HL-60 (cell line): Measurements from ENCODE around the gene HIPK2.

Source experiments
- DNase-seq, 2 experiments: peaks; one replicate each; pipeline ENCODE4 v3.0.0-alpha.2; 2010 to 2020; ENCODE audit warnings: low read depth in 1 of 2, low spot score in 1 of 2
- H3K27ac ChIP-seq: fragments of 250-450 bp; sonication (Bioruptor Pico); replicated peaks from 2 replicates; pipeline ENCODE4 v1.5.1; 2020; ENCODE audit warnings: mild to moderate bottlenecking, moderate library complexity
- H3K27me3 ChIP-seq: fragments of 250-450 bp; sonication (Bioruptor Pico); 2 replicates; pipeline ENCODE4 v1.5.1; 2021; ENCODE audit warnings: mild to moderate bottlenecking, moderate library complexity; ENCODE audit not compliant: insufficient read depth, poor library complexity, severe bottlenecking
- H3K4me3 ChIP-seq: replicated peaks from 2 replicates; pipeline ENCODE4 v1.5.1; 2011; ENCODE audit warnings: mild to moderate bottlenecking, control low read depth, low read length; ENCODE audit not compliant: insufficient read depth
- GABPA ChIP-seq: IDR thresholded peaks from 2 replicates; pipeline ENCODE4 v1.6.1; 2012; ENCODE audit warnings: low read depth
- POLR2AphosphoS5 ChIP-seq: IDR thresholded peaks from 2 replicates; pipeline ENCODE4 v1.6.1; 2012; ENCODE audit warnings: low read depth
- SPI1 ChIP-seq: IDR thresholded peaks from 2 replicates; pipeline ENCODE4 v1.6.1; 2012; ENCODE audit warnings: low read depth, mild to moderate bottlenecking, borderline replicate concordance
- TF ChIP-seq, protein P1 (sequence below): IDR thresholded peaks from 2 replicates; pipeline ENCODE4 v1.6.1; 2012; ENCODE audit warnings: low read depth; ENCODE audit not compliant: insufficient replicate concordance
- TF ChIP-seq, protein P2 (sequence below): IDR thresholded peaks from one replicate; pipeline ENCODE4 v1.5.1; 2011; ENCODE audit warnings: low read length, control low read depth, inconsistent platforms; ENCODE audit not compliant: insufficient read depth

The HIPK2 gene

GRCh38 chr7:139702313-139702731 is 75.5 kb downstream of the HIPK2 start:
- Histone ChIP-seq H3K27ac (no peak overlapping the region), H3K4me3 (no peak overlapping the region), H3K27me3 (no peaks in the 10 kb centered on the region)
- DNase-seq, result no peak
- TF ChIP-seq, protein P1, sequence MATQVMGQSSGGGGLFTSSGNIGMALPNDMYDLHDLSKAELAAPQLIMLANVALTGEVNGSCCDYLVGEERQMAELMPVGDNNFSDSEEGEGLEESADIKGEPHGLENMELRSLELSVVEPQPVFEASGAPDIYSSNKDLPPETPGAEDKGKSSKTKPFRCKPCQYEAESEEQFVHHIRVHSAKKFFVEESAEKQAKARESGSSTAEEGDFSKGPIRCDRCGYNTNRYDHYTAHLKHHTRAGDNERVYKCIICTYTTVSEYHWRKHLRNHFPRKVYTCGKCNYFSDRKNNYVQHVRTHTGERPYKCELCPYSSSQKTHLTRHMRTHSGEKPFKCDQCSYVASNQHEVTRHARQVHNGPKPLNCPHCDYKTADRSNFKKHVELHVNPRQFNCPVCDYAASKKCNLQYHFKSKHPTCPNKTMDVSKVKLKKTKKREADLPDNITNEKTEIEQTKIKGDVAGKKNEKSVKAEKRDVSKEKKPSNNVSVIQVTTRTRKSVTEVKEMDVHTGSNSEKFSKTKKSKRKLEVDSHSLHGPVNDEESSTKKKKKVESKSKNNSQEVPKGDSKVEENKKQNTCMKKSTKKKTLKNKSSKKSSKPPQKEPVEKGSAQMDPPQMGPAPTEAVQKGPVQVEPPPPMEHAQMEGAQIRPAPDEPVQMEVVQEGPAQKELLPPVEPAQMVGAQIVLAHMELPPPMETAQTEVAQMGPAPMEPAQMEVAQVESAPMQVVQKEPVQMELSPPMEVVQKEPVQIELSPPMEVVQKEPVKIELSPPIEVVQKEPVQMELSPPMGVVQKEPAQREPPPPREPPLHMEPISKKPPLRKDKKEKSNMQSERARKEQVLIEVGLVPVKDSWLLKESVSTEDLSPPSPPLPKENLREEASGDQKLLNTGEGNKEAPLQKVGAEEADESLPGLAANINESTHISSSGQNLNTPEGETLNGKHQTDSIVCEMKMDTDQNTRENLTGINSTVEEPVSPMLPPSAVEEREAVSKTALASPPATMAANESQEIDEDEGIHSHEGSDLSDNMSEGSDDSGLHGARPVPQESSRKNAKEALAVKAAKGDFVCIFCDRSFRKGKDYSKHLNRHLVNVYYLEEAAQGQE, result no peak
- TF ChIP-seq SPI1 (no peak), POLR2AphosphoS5 (no peak), GABPA (no peak)
- TF ChIP-seq, protein P2, sequence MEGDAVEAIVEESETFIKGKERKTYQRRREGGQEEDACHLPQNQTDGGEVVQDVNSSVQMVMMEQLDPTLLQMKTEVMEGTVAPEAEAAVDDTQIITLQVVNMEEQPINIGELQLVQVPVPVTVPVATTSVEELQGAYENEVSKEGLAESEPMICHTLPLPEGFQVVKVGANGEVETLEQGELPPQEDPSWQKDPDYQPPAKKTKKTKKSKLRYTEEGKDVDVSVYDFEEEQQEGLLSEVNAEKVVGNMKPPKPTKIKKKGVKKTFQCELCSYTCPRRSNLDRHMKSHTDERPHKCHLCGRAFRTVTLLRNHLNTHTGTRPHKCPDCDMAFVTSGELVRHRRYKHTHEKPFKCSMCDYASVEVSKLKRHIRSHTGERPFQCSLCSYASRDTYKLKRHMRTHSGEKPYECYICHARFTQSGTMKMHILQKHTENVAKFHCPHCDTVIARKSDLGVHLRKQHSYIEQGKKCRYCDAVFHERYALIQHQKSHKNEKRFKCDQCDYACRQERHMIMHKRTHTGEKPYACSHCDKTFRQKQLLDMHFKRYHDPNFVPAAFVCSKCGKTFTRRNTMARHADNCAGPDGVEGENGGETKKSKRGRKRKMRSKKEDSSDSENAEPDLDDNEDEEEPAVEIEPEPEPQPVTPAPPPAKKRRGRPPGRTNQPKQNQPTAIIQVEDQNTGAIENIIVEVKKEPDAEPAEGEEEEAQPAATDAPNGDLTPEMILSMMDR, result no peak

DNA sequence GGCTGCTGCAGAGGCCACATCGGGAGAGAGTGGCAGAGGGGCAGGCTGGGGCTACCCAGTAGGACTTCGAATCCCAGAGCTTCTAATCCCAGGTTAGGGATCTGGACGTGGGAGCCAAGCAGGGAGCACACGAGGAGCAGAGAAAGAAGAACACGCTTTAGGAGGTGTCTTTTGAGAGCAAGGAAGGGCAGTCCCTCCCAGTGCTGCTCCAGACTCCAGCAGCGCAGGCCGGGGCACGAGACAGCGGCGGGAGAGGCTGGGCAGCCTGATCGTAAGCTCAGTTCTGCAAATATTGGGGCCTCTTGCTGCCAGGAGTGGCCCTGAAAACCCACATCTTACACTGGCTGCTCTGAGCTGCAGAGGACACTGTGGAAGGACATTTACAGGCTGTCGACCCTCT is 75.9 kb downstream of the HIPK2 start:
- TF ChIP-seq, protein P1, result no peak
- no peak for TF ChIP-seq GABPA
- TF ChIP-seq SPI1, result no peak
- TF ChIP-seq, protein P2, result no peak
- no peak for TF ChIP-seq POLR2AphosphoS5
- no peak overlapping the region for H3K4me3 ChIP-seq
- H3K27me3 ChIP-seq, result no peaks in the 10 kb centered on the region
- DNase-seq, result no peak
- H3K27ac ChIP-seq, result no peak overlapping the region

GRCh38 chr7:139700505-139701235 is 77.1 kb downstream of the HIPK2 start:
- no peak for DNase-seq
- TF ChIP-seq, protein P2, result no peak
- TF ChIP-seq, protein P1, result no peak
- TF ChIP-seq GABPA (no peak), SPI1 (no peak), POLR2AphosphoS5 (no peak)
- Histone ChIP-seq H3K27ac (no peak overlapping the region), H3K4me3 (no peak overlapping the region), H3K27me3 (no peaks in the 10 kb centered on the region)
